HG02759 (cell line): Measurements from ENCODE around the gene PSMG2.
"Not testable (repeated sequence)": the region's sequence is repeated elsewhere in the genome, so short reads cannot be mapped to it uniquely, and the experiment has no call there.

Experiments used
- ATAC-seq: cut with Tn5 transposase; IDR thresholded peaks from one replicate; pipeline ENCODE4 v1.9.1; 2021; ENCODE audit warnings: mild to moderate bottlenecking, moderate library complexity; ENCODE audit not compliant: unreplicated experiment

Gene PSMG2

GRCh38 chr18:12721495-12722275, 18.8 kb downstream of the PSMG2 start:
- ATAC-seq, result no peak

GRCh38 chr18:12722731-12723130, 19.9 kb downstream of the PSMG2 start:
- ATAC-seq, result no peak

DNA sequence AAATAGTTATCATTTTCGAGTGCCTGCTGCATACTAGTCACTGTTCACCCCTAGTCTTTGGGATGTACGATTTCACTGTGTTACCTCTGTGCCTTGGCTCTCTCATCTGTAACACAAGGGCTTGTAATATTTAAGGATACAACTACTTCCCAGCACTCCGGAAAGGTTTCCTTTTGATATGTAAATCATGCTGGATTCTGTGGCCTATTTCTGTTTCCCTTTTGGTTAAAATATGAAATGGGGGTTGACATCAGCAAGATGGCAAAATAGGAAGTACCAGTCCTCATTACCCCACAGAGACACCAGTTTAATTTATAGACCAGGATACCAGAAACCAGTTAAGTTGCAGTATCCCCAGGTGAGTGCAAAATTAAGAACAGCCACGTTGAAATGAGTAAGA, 23.5 kb downstream of the PSMG2 start:
- ATAC-seq, result no peak

GRCh38 chr18:12726774-12727550, 24.1 kb downstream of the PSMG2 start:
- ATAC-seq, result no peak

- no peak for ATAC-seq
These were observed 34.5 kb downstream of the PSMG2 start for GRCh38 chr18:12737243-12737902.

DNA sequence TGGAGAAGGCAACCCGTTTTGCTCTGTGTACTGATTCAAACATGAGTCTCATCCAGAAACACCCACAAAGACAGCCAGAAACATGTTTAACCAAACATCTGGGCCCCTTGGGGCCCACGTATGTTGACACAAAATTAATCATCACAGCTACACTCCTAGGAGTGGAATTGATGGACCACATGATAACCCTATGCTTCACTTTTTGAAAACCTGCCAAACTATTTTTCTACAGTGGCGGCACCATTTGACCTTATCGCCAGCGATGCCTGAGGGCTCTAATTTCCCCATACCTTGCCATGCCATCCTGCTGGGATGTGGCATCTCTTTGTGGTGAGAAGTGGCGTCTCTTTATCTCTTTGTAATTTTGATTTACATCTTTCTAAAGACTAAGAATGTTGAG, 38.5 kb downstream of the PSMG2 start:
- ATAC-seq, result no peak

DNA sequence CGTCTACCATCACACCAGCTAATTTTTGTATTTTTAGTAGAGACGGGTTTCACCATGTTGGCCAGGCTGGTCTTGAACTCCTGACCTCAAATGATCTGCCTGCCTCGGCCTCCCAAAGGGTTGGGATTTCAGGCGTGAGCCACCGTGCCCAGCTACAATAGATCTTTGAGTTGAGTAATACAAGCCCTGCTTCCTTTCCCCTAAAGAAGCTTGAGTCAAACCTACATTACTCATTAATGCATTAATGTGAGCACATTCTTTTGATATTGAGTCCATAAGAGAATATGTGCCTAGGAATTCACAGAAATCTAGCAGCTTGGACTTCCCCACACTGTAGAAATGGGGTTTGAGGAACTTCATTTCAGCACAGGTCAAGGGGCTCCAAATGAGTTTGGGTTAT, 39.6 kb downstream of the PSMG2 start:
- ATAC-seq, result no peak

- no peak for ATAC-seq
These were observed 41.3 kb downstream of the PSMG2 start for GRCh38 chr18:12744103-12744502.

DNA sequence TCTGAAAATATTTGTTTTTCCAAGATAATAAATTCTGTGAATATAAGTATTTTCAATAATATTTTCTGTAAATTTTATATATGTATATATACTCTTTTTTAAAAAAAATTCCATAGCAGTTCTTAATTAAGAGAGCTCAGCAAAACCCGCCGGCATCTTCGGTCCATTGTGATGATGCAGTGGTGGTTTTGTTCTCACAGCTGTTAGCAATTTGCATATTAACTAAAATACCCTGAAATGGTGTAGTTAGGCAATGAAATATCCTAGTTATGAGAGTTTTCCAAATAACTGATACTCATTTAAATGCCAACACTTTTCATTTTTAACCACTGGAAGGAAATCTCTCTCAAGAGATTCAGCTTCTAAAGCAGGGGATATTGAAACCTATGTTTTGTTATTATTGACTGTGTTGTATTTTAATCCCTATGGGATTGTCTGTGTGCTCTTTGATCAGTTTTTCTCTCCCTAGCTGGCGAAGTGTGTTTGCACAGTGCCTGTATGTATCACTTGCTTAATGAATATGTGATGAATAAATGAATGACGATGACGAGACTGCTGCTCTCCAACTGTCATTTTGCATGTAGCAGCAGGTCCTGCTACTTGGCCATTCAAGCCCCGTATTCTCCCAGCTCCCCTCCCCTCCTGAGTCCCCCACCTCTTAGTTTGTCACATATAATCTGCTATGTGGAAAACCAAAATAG, 42.4 kb downstream of the PSMG2 start:
- ATAC-seq, result no peak

DNA sequence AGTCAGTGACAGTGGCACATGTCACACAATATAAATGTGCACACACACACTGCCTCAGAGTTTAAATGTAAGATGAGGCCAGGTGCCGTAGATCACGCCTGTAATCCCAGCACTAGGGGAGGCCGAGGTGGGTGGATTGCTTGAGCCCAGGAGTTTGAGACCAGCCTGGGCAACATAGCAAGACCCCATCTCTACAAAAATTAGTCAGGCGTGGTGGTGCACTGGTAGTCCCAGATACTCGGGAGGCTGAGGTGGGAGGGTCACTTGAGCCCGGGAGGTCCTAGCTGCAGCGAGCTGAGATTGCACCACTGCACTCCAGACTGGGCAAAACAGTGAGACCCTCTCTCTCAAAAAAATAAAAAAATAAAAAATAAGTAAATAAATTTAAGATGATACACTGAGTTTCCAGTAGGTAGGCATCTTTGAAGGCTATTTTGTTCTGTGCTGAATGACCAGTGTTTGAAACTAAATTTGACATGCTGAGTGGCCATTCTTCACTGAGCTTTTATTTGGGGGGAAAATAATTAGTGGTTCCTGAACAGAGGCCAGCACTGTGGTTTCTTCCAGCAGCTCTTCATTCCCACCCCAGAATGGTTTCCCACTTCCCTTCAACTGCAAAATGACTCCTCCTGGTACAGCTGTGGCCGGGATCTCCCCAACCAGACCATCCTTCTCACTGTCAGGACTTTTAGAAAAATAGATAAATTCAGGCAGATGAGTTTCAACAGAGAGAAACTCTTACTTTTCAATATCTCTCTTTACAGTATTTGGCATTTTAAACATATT, 44.9 kb downstream of the PSMG2 start:
- no peak for ATAC-seq

DNA sequence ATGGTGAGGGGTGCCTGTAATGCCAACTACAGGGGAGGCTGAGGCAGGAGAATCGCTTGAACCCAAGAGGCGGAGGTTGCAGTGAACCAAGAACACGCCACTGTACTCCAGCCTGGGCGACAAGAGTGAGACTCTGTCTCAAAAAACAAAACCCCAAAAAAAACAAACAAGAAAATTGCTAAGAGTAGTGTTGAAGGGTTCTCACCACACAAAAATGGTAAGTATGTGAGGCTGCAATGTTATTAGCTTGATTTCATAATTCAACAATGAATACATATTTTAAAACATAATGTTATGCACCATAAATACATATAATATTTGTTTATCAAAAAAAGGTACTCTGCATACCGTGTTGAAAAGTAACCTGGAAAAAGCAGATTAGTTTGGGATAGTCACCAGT, 45.8 kb downstream of the PSMG2 start:
- no peak for ATAC-seq

GRCh38 chr18:12749121-12749520, 46.3 kb downstream of the PSMG2 start:
- ATAC-seq, result no peak

GRCh38 chr18:12750076-12750714, 47.4 kb downstream of the PSMG2 start:
- ATAC-seq, result peak; percentile 52

GRCh38 chr18:12750715-12751502, 48.1 kb downstream of the PSMG2 start:
- no peak for ATAC-seq

- no peak for ATAC-seq
These were observed 48.7 kb downstream of the PSMG2 start for GRCh38 chr18:12751503-12751884.

DNA sequence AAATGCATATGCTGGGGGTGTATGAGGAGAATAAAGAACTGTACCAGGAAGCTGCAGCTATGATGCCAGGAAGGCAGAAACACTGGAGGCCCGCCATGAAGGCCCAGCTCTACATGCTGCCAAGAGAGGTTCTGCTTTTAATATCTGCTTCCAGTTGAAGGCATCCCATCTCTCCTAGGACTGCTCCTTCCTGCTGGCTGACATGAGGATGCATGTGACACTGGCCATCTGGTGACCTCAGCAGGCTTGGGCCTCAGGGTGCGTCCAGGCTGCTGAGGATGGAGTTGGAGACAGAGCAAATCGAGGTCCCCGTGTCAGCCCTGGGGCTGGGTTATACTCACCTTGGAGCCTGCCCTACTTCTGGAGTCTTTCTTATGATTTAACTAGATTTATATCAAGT, 49.0 kb downstream of the PSMG2 start:
- no peak for ATAC-seq

DNA sequence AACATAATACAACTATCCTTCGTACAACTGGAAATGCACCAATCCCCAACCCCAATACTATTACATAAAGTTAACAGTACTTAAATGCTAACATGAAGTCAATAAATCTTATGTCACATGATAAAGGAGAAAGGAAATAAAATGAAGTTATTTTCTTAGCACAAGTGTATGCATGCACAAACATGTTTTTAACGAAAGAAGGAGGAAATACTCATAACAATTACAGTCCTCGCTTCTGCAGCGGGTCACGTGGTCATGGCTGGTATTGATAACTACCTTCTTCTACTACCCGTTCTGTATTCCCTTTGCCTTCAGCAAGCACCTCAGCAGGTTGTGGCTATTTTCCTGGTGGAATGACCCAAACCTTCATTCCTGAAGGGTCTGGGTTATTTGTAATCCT, 51.7 kb downstream of the PSMG2 start:
- ATAC-seq, result no peak

DNA sequence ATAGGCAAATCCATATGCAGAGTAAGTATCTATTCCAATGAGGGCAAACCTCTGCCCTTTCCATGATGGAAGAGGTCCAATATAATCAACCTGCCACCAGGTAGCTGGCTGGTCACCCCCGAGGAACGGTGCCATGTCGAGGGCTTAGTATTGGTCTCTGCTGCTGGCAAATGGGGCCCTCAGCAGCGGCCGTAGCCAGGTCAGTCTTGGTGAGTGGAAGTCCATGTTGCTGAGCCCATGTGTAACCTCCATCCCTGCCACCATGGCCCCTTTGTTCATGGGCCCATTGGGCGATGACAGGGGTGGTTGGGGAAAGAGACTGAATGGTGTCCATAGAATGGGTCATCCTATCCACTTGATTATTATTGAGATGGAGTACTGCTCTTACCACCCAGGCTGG, 52.8 kb downstream of the PSMG2 start:
- ATAC-seq, result not testable (repeated sequence)

DNA sequence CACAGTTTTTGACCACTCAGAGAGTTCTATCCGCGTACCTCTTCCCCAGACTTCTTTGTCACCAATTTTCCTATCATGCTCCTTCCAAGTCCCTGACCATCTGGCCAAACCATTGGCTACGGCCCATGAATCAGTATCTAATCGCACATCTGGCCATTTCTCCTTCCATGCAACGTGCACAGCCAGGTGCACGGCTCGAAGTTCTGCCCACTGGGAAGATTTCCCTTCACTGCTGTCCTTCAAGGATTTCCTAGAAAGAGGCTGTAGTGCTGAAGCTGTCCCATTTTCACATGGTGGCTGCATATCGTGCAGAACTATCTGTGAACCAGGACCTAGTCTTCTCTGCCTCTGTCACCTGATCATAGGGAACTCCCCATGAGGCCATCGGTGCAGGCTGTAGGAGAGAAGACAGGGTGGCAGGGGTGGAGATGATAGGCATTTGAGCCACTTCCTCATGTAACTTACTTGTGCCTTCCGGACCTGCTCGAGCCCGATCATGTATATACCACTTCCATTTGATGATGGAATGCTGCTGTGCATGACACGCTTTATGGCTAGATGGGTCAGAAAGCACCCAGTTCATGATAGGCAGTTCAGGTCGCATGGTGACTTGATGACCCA, 53.9 kb downstream of the PSMG2 start:
- ATAC-seq, result not testable (repeated sequence)
